Medulla oblongata (tissue), 1 donor: ENCODE measurements around the gene SLCO4A1.
"Not testable (repeated sequence)": the region's sequence is repeated elsewhere in the genome, so short reads cannot be mapped to it uniquely, and the experiment has no call there.

Experiments
- DNase-seq: peaks from one replicate; pipeline ENCODE4 v3.0.0-alpha.2; 2015; ENCODE audit errors: extremely low spot score

Gene SLCO4A1

GRCh38 chr20:62622877-62623487, 19.3 kb upstream of the SLCO4A1 start:
- DNase-seq, result no peak

DNA sequence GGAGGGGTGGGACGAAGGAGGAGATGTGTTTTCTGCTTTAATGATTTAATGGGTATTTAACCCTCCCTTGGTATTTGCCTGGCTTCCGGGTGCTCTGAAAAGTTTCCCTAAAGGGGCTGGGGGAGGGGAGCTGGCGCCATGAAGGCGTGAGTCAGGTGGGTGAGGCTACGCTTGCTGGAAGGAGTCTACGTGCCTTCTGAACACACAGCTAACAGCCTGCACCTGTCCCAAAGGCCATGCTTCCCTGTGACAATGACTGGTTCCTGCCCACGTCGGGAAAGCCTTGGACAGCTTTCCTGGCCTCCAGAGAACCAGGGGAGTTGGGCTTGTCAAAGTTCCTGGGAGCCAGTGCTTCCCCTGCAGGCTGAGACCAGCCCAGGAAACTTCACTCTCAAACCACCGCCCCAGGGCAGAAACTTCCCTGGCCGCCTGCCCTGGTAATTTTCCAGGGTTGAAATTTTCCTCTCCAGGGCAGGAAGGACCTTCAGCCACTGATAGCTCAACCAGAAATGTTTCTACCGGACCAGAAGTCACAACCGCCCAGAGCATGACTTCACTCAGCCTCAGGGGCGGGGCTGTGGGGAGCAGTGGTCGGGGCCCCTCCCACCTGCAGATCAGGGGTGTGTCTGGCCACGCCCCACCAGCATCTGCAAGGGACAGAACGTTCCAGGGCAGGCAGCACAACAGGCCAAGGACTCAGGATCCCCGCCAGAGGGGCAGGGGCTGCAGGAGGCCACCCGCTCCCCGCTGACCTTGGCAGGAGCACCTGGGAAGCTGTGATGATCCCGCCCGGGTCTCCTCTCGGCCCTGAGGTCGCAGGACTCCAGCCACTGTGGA, 18.6 kb upstream of the SLCO4A1 start:
- peak; percentile 33 for DNase-seq

GRCh38 chr20:62624325-62624690, 18.0 kb upstream of the SLCO4A1 start:
- no peak for DNase-seq

DNA sequence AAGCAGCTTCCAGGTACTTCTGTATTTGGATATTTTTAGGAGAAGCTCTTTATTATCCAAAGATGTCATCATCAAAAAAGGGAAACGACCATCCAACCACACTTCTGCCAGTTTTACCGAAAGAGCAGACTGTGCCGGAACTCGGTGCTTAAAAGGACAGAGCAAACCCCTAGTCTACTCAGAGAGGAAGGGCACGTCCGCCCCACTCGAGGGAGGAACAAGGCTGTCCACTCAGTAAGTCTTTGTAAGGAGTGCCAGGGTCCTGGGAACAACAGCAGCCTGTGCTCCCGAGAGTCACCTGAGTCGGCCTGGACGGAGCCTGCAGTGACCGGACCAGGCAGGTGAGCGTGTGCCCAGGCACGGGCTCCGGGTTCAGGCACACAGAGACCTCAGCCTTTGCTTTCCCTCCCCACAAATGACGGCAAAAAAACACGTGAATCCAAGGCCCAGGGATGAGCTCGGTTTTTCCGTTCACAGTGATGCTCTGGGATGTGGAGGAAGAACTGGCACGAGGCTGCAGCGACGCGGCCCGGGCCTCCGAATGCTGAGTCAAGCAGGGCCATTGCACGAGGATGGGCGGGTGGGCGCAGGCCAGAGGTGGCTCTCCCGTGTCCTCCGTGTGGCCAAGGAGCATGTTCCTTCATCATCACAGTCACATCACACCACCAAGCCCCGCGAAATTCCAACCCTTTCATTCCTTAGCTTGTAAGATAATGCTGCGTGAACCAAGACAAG, 17.4 kb upstream of the SLCO4A1 start:
- peak; percentile 22 for DNase-seq

DNA sequence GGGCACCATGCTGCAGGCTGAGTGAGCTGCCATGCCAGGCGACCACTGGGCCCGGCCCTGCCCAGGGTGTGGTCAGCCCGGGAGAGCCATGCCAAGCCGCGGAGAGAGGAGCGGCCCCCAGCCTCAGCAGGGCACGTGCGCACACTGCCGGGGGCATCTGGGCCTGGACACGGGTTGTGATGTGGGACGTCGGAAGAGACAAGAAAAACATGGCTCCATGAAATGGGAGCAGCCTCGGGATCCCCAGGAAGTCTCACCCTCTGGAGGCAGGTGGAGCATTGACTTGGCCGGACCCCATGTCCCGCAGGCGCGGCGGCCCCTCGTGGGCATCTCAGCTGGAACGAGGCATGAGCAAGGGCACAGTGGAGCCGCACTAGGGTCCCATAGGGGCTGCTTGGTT, 16.8 kb upstream of the SLCO4A1 start:
- DNase-seq, result no peak

GRCh38 chr20:62625921-62626547, 16.3 kb upstream of the SLCO4A1 start:
- DNase-seq, result no peak

DNA sequence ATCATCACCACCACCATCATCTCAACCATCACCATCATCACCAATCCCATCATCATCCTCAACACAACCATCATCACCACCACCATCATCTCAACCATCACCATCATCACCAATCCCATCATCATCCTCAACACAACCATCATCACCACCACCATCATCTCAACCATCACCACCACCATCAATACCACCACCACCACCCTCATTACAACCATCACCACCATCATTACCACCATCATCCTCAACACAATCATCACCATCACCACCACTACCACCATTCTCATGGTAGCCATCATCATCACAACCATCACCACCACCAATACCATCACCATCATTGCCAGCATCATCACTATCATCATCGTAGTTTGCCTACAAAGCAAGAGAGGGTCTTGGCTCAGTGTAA, 14.9 kb upstream of the SLCO4A1 start:
- not testable (repeated sequence) for DNase-seq

GRCh38 chr20:62627901-62628612, 14.2 kb upstream of the SLCO4A1 start:
- no peak for DNase-seq

DNA sequence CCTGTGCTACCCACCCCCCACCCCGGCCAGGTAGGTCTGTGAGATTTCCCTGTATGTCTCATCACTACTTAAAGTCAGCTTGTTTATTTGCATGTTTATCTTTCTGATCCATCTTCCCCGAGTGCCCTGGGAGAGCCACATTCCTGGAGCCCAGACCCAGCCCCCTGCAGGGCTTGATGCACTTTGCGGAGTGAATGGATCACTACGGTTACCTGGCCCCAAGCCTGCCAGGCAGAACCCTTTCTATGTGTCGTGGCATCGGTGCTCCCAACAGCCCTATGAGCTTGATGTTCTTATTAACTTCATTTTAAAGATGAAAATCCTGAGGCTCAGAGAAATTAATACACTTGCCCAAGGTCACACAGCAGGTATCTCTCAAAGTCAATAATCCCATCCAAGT, 13.6 kb upstream of the SLCO4A1 start:
- DNase-seq, result no peak

DNA sequence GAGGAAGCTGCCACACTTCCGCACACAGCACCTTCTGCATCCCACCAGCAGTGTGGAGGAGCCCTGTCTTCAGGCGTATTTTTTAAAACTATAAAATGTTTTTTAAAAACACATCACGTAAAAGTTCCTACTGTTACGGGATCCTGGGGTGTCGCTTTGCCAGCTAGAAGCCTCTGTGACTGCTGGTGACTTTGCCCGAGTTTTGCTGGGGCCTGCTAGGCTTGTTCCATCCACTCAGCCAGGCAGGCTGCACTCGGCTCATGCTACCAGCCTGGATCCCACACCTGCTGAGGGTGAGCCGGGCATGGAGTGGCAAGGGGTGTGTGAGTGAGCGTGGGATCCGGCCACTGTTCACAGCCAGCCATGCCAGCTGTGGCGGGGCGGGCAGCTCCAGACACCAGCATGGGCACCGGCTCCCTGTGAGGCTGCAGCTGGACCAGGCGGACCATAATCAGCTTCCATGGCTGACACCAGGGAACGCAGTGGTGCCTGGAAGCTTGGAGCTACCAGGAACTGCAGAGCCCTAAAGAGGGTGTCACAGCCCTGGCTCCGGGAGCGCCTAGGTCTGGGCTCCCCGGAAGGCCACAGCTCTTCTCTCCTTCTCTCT, 12.3 kb upstream of the SLCO4A1 start:
- DNase-seq, result no peak

GRCh38 chr20:62631336-62632308, 10.7 kb upstream of the SLCO4A1 start:
- no peak for DNase-seq

DNA sequence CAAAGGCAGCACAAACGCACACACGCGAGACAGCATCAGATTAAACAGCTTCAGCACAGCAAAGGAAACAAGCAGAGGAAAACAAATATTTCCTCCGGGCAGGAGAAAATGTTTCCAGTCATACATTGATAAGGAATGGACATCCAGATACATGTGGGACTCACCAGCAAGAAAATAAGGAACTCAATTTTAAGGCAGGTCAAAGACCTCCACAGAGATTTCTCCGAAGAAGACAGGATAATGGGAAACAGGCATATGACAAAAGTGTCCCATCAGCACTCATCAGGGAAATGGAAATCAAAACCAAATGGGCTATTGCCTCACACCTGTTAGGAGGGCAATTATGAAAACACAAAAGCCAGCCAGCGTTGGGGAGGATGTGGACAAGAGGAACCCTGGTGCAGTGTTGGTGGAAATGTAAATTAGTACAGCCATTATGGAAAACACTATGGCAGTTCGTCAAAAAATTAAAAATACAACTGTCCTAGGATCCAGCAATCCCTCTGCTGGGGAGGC, 9.7 kb upstream of the SLCO4A1 start:
- no peak for DNase-seq

DNA sequence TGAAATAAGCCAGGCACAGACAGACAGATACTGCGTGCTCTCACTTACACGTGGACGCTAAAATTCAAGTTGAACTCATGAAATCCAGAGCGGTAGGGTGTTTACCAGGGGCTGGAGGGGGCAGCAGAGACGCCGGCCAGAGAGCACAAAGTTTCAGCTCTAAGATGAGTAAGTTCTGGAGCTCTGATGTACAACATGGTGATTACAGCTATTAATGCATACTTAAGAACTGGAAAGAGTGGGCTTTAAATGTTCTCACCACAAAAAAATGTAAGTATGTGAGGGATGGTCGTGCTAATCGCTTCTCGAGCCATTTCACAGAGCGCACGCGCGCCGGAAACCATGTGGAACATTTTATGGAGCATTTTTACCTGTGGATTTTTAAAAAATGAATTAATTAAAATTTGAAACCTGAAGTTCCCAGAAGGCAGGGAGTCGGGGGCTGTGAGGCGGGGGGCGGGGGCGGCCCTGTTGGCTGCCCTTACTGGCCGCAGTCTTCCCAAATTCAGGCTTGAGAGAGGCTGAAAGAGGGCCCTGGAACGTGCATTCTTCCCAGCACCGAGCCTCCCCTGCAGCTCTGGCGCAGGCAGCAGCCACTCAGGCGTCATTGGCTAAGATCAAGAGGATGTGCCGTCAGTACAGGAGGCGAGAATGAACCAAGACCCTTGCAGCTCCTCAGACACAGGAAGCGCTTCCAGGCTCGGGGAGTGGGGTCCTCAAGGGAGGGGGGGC, 8.5 kb upstream of the SLCO4A1 start:
- no peak for DNase-seq

- DNase-seq, result no peak
Observed at GRCh38 chr20:62634330-62634967, 7.9 kb upstream of the SLCO4A1 start.

DNA sequence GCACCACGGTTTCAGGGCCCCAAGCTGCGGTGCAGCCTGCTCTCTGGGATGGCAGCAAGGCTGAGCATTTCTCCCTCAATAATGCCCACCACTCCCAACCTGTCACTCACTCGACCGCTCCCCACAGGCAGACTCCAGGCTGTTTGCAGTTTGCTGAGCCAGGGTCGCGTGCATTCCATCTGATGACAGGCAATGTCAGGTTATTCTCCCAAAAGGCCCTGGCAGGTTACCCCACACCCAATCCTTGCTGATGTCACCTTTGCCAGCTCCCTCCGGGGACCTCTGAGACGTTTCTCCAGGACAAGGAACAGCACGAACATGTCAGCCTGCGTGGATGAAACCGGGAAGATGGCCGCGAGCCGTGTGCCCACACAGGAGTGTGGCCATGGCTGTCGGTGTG, 7.1 kb upstream of the SLCO4A1 start:
- no peak for DNase-seq

GRCh38 chr20:62635852-62636251, 6.5 kb upstream of the SLCO4A1 start:
- DNase-seq, result no peak

GRCh38 chr20:62636446-62636845, 5.9 kb upstream of the SLCO4A1 start:
- no peak for DNase-seq

- DNase-seq, result no peak
Observed at GRCh38 chr20:62637110-62637509, 5.2 kb upstream of the SLCO4A1 start.
